Measurements from ENCODE around the gene ERF. TPM values are rescaled to one million over a fixed set of nuclear protein-coding genes. Genes with fewer than 3 reads are reported as not detected.
"Not testable (repeated sequence)": the region's sequence is repeated elsewhere in the genome, so short reads cannot be mapped to it uniquely, and the experiment has no call there.

ERF gene
- polyA plus RNA-seq, 5 donors = 31.0 to 58.4 (median 42.0) TPM

DNA sequence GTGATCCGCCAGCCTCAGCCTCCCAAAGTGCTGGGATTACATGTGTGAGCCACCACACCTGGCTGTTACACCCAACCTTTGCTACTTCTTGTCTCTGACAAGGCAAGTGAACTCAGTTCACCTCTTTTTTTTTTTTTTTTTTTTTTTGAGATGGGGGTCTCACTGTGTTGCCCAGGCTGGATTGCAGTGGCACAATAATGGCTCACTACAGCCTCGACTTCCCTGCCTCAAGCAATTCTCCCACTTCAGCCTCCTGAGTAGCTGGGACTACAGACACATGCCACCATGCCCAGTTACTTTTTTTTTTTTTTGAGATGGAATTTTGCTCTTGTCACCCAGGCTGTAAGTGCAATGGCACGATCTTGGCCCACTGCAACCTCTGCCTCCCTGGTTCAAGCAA, 2.9 kb upstream of the ERF start:
- DNase-seq = not testable (repeated sequence)

- DNase-seq = peak in 1 of 2 donors; percentile 68
Observed at GRCh38 chr19:42255766-42256745, 1.1 kb upstream of the ERF start.

GRCh38 chr19:42254089-42254849, 659 bp downstream of the ERF start:
- peak; percentile 84 for DNase-seq

DNA sequence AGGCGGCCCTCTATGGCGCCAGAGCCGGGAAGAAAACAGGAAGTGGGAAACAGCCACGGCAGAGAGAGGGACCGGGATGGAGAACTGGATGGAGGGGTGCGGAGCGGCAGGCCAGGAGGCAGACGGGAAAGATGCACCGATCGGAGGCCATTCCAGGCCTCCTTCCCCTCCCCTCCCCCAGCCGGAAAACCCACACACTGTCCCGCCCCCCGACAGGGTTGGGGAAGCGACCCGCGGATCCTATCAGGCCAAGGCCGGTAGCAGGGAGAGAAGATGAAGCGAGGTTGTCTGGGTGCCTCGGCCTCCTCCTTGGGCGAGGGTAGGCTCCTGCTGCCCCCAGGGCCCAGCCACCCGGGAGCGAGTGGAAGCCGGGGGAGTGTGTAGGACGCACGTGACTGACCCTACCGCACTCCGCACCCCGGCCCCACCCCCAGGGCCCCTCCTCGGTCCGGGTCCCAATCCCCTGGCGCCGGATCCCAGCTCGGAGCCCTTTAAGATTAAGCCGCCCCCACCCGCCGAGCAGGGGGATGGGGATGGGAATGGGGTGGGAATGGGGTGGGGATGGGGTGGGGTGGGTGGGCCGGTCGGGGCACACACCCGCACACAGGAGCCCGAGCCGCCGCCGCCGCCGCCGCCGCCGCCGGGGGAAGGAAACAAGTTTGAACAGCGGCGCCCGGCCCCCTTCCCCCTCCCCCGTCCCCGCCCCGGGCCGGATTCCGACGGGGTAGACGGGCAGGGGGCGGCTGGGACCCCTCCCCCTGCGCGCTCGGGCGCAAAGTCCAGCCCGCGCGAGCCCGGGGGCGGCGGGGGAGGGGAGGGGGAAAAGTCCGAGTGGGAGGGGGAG, 1.5 kb downstream of the ERF start:
- DNase-seq = peak in 1 of 2 donors; percentile 66

DNA sequence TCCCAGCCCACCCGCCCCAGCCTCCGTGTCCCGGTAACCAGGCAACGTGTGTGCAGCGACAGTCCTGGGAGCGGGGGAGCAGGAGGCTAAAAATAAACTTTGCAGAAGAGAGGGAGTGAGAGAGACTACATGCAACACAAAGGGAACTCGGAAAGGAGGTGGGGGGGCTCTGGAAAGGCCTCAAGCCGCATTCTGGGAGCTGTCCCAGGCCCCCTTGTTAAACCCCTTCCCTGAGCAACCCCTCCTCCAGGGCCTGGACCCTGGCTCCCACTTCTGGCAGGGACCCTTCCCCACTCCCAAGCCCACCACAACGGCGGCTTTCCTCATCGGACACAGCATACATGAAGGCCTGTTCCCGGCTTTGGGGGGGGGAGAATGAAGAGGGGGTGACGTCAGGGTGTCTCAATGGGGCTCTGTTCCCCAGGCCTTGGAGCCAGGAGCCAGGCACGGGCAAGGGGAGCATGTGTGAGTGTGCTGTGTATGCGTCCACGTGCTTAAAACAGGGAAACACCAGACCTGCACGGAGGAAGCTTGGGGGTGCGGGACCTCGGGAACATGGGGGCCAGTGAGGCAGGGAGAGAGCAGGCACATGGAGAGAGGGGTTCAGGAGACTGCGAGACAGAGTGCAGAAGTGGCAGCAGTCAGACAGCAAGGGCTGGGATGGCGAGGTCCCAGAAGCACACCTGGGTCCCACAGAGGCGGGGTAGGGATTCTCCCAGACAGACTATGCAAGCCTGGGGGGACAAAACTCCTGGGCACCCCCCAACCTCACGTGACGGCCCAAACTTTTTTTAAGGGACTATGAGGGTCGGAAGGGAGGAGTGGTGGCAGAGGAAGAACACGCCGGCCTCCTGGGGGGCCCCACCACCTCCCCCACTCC, 2.3 kb downstream of the ERF start:
- DNase-seq = peak in 1 of 2 donors; percentile 69

DNA sequence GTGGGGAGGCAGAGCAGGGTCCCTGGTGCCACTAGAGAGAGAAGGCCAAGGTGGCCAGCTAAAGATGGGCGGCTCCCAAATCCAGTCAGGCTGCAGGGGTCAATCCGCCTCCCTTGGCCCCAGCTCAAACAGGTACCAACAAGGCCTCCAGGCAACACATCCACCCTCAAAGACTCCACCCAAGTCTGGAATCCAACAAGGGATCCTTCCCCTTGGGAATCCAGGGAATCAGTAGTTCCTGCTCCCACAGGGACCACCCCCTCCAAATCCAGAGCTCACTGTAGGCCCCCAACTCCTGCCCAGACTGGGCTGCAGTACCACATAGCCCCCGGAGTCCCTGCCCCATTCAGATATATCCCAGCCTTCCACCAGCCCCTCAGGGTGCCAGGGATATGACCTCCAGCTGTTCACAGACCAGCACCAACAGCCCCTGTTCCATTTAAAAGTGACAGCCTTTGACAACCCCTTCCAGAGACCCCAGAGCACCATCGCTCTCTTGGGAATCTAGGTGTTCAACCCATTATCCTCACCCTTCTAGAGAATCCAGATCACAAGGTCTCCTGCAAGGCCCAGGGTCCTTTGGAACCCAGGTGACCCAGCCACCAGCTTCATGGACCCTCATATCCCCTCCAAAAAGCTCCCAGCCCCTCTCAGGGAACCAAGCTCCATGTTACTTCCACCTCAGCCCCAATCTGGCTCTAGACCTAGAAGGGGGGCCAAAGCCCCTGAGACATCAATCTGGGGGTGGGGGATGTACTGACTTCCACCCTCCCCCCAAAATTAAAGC, 3.2 kb downstream of the ERF start:
- no peak for DNase-seq

- DNase-seq = no peak
Observed at GRCh38 chr19:42250666-42251531, 4.0 kb downstream of the ERF start.

DNA sequence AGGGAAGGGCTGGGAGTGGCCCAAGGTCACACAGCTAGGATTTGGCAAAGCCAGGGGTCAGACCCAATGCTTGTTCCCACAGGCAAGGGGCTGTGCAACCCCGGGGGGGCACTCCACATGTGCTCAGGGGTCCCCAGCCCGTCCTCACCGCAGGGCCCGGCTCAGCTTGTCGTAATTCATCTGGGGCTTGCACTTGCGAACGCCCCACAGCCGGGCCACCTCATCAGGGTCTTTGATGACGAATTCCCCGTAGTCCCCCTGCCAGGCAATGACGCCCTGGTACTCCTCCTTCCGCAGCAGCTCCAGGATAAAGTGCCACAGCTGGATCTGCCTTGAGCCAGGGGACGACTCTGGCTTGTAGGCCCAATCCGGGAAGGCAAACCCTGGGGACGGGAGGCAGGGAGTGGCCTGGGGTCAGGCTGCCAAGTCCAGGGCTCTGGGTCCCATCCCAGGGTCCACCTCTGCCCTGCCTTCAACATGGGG, 4.7 kb downstream of the ERF start:
- DNase-seq = no peak

DNA sequence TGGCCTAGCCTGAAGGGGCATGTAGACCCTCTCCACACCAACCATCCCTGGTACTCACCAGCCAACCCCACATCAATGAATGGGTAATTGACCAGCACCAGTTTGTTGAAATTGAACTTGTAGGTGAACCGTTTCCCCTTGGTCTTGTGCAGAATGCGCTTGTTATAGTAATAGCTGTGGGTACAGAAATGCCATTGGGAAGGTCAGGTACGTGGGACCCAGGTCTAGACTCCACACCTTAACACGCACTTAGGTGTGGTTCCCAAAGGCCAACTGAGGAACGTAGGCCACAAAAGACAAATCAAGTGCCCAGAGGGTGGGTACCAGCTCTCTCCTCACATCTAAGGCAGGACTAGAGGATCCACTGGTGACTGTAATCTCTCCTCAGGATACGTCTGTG, 5.2 kb downstream of the ERF start:
- DNase-seq = no peak

GRCh38 chr19:42249149-42249750, 5.7 kb downstream of the ERF start:
- DNase-seq = no peak

DNA sequence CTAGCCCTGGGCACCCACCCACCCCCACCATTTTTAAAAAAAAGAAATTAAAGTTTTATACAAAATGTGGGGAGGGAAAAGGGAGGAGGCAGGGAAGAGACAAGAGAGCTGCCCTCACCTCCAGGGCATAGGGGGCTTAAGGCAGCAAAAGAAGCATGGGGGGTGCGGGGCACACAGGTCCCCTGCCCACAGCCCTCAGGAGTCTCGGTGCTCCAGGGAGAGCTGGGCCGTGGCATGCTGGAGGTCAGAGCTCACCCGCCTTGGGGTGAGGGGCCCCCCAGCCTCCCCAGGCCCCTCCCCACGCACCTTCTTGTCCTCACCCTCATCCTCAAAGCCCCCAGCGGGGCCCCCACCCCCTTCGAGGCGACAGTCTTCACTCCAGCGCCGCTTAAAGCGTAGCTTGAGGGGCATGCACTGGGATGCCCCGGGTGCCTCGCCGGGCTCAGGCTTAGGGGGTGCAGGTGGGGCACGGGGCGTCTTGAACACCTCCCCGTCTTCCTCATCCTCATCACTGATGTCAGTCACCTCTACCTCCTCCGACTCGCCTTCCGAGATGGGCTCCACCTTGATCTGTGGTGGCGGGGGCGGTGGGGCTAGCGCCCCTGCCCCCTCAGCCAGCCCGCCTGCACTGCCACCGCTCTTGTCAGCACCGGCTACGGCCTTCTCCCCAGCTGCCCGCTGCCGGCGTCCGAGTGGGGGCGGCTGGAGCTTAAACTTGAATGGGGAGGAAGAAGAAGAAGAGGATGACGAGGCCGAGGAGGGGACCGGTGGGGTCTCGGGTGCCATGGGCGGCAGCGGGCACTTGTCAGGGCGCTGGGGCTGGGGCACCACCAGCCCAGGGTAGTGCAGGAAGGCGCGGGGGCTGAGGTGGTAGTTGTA, 6.4 kb downstream of the ERF start:
- no peak for DNase-seq

DNA sequence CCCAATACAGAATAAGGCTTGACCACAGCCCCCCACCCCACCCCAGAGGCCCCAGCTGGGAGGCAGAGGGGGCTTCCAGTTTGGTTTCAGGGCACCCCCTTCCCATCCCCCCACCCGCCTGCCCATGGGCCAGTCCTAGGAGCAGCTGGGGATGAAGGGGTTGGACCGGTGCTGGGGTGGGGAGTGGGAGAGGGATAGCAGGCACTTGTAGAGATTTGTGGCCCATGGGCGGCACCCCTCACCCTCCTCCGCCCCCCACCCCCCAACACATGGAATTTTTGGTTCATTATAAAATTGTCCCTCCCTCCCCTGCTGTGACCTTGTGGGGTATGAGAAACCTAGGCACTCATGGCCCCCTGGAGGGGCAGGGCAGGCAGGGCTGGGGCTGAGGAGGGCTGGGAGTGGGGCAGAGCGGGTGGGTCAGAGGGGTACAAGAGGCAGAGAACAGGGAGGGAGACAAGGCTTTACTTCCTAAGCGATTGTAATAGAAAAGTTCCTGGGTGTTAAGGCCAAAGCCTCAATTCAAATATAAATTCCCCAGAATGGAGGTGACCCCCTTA, 7.2 kb downstream of the ERF start:
- DNase-seq = no peak

- DNase-seq = no peak
Observed at GRCh38 chr19:42246922-42247639, 7.8 kb downstream of the ERF start.

GRCh38 chr19:42246143-42246921, 8.6 kb downstream of the ERF start:
- no peak for DNase-seq

DNA sequence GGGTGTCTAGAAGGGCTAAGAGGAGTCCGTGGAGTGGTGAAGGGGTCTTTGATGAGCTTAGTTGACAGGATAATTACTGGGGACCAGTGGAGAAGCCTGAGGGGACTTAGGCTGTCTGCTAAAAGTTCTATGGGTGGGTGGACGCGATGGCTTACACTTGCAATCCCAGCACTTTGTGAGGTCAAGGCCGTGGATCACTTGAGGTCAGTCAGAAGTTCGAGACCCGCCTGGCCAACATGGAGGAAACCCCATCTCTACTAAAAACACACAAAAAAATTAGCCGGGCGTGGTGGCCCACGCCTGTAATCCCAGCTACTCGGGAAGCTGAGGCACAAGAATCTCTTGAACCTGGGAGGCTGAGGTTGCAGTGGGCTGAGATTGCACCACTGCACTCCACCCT, 9.7 kb downstream of the ERF start:
- no peak for DNase-seq
